Naive thymus-derived CD4-positive, alpha-beta T cell (primary cell): ENCODE data around the gene DYNLRB1. TPM values are rescaled to one million over a fixed set of nuclear protein-coding genes. Genes with fewer than 3 reads are reported as not detected.

Experiments
- ATAC-seq: fragments of 150-1000 bp; cut with Tn5 transposase; 2 replicates; pipeline ENCODE4 v1.10.0; 2021; ENCODE audit warnings: mild to moderate bottlenecking, moderate library complexity
- CTCF ChIA-PET: fragments of 350-600 bp; sonication (Branson Sonifier 250); formaldehyde crosslinking; loops from one replicate; lab custom pipeline; 2021; ENCODE audit warnings: antibody characterized with exemption; lab: Charles Lee
- POLR2A ChIA-PET: fragments of 350-600 bp; sonication (Branson Sonifier 250); formaldehyde crosslinking; loops from one replicate; lab custom pipeline; 2021; ENCODE audit warnings: antibody characterized with exemption, inconsistent platforms; lab: Charles Lee
- DNase-seq, 9 donors: peaks; one replicate each; pipeline versions ENCODE4 v3.0.0 to v3.0.0-alpha.2; 2020 to 2022; ENCODE audit warnings: mixed read lengths in 1 of 9
- H3K27ac ChIP-seq: one replicate; pipeline ENCODE4 v1.7.0; 2013; ENCODE audit warnings: mild to moderate bottlenecking, low read depth, low read length, moderate library complexity
- H3K27me3 ChIP-seq, 2 donors: one replicate each; pipeline ENCODE4 v1.7.0; 2013; ENCODE audit warnings: low read length in 2 of 2, mild to moderate bottlenecking in 2 of 2, moderate library complexity in 2 of 2; ENCODE audit not compliant: control insufficient read depth in 2 of 2, insufficient read depth in 2 of 2
- H3K36me3 ChIP-seq, 3 experiments: 1 replicate in 2 of 3; 2 replicates in 1 of 3; pipeline ENCODE4 v1.7.0; 2013; ENCODE audit warnings: low read length in 3 of 3, mild to moderate bottlenecking in 3 of 3, moderate library complexity in 1 of 3; ENCODE audit not compliant: insufficient read depth in 3 of 3, control insufficient read depth in 2 of 3
- H3K4me1 ChIP-seq, 2 donors: one replicate each; pipeline ENCODE4 v1.7.0; 2013; ENCODE audit warnings: low read length in 2 of 2, mild to moderate bottlenecking in 2 of 2, moderate library complexity in 1 of 2; ENCODE audit not compliant: control insufficient read depth in 2 of 2, insufficient read depth in 2 of 2
- H3K4me3 ChIP-seq: 2 replicates; pipeline ENCODE4 v1.7.0; 2013; ENCODE audit warnings: mild to moderate bottlenecking, low read length
- H3K9me3 ChIP-seq, 3 experiments: 1 replicate in 2 of 3; 2 replicates in 1 of 3; pipeline ENCODE4 v1.7.0; 2013; ENCODE audit warnings: low read length in 3 of 3; ENCODE audit not compliant: control insufficient read depth in 2 of 3
- H3K27ac Mint-ChIP-seq, 9 donors: one replicate each; pipeline ENCODE4 v1.8.0; 2020 to 2022; ENCODE audit warnings: mixed read lengths in 9 of 9, mild to moderate bottlenecking in 8 of 9, moderate library complexity in 5 of 9, inconsistent platforms in 2 of 9
- H3K27me3 Mint-ChIP-seq, 5 donors: one replicate each; pipeline ENCODE4 v1.8.0; 2021 to 2022; ENCODE audit warnings: mixed read lengths in 5 of 5, mild to moderate bottlenecking in 1 of 5
- H3K36me3 Mint-ChIP-seq, 5 donors: one replicate each; pipeline ENCODE4 v1.8.0; 2020 to 2022; ENCODE audit warnings: mixed read lengths in 5 of 5, mild to moderate bottlenecking in 3 of 5, inconsistent platforms in 1 of 5
- H3K4me1 Mint-ChIP-seq, 7 donors: one replicate each; pipeline ENCODE4 v1.8.0; 2020 to 2022; ENCODE audit warnings: mixed read lengths in 7 of 7, mild to moderate bottlenecking in 3 of 7, inconsistent platforms in 1 of 7
- H3K4me3 Mint-ChIP-seq, 10 donors: one replicate each; pipeline ENCODE4 v1.8.0; 2020 to 2022; ENCODE audit warnings: mild to moderate bottlenecking in 10 of 10, mixed read lengths in 10 of 10, moderate library complexity in 6 of 10, inconsistent platforms in 2 of 10
- H3K9me3 Mint-ChIP-seq, 11 donors: one replicate each; pipeline ENCODE4 v1.8.0; 2020 to 2022; ENCODE audit warnings: mixed read lengths in 11 of 11, mild to moderate bottlenecking in 4 of 11, inconsistent platforms in 1 of 11, moderate library complexity in 1 of 11
- intact Hi-C, 2 donors: fragments of 100-400 bp; cut with micrococcal nuclease; formaldehyde crosslinking; loops; one replicate each; pipeline ENCODE4 v1.15.1; 2023
- polyA plus RNA-seq, 2 donors: library from polyadenylated mRNA; unstranded; fragments of 300-500 nt; fragmentation: Illumina TruSeq; gene quantifications; one replicate each; pipeline ENCODE4 v1.2.3, GENCODE V29; 2021
- total RNA-seq, 6 experiments: library from RNA in 5 of 6; stranded (reverse) in 5 of 6; gene quantifications; 1 replicate in 5 of 6; 2 replicates in 1 of 6; pipeline ENCODE4 v1.2.3 and lab custom pipeline; 2021 to 2026

DYNLRB1 gene
- total RNA-seq (10 to 100 TPM; 45.9 to 91.9 (median 60.7) TPM), polyA plus RNA-seq (100 to 1,000 TPM; 246 to 275 TPM), total RNA-seq (lab: John Stamatoyannopoulos, UW) (2.3 reads per million, percentile 11 among the genes with 10 or more reads in this experiment)

DNA sequence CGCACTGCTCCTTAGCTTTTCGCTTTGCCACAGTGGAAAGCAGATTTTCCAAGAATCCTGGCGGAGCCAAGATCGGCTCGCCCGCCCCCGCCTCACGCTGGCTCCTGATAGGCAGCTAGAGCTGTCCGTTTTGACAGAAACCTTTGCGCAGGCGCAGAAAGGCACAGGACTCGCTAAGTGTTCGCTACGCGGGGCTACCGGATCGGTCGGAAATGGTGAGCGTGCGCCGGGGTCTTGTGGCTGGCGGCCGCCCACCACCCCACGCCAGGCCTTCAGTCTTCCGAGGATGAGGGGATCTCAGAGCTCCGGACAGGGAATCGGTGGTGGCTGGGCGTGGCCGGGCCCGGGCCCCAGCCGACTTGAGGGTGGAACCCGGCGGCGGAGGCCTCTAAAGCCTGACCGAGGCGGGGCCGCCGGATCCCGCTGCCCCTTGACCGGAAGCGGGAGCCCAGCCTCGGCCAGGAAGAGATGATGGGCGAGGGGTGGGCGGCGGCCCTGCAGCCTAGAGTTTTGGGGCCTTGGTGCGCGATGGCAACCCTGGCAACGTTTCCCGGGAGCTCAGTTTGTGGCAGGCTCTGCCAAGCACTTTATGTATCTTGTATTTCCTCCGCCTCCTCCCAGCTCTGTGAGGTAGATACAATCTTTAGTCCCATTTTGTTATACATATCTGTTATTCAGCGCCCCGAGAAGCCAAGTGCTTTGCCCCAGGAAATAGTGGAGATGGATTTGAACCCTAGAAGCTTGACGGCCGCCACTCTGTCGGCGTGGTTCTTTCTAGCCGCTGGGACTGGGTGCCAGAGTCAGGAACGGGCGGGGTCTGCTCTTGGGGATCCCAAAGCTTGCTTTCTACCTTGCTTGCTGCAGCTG is at the start of gene DYNLRB1:
Gene DYNLRB1 (plus strand): TSS at position 176 of the 867 bp plus-strand sequence. CDS start 37 bp downstream, at position 213.
- Histone ChIP-seq H3K27ac (peak within 1 kb of the TSS; percentile 86), H3K4me3 (peak within 1 kb of the TSS; percentile 96), H3K36me3 (peaks cover 0 to 15% (median 0%) of the 10 kb centered on the region in 3 experiments), H3K4me1 (peaks cover 8 to 11% of the 10 kb centered on the region in 2 donors), H3K9me3 (no peaks in the 10 kb centered on the region), H3K27me3 (no peaks in the 10 kb centered on the region)
- ChIA-PET CTCF (interaction anchor here (0.7 to 3.1 kb wide), 3 partner anchors 190 to 204 kb away, joined by 3 to 13 read pairs (median 3); no protein-coding TSS in a partner anchor), POLR2A (interaction anchor here (0.6 to 3.0 kb wide), 20 partner anchors 13 to 1437 kb away, joined by 3 to 16 read pairs (median 3); partner anchors contain the start of genes ACSS2, AHCY, EIF2S2 and ITCH)
- intact Hi-C loops, result loop anchor here (1.0 to 5.0 kb wide), 12 partner anchors 22 to 630 kb away; partner anchors contain the start of genes PIGU (in 2 of the 2), ACSS2 (in 1 of the 2), AHCY (in 1 of the 2) and EDEM2 (in 1 of the 2)
- peak within 1 kb of the TSS; percentile 94 to 99 (median 97) for H3K27ac Mint-ChIP-seq
- peak; percentile 88 for ATAC-seq
- H3K36me3 Mint-ChIP-seq, result peaks cover 0 to 5% (median 0%) of the 10 kb centered on the region in 5 donors
- peaks cover 0 to 3% (median 0%) of the 10 kb centered on the region in 11 donors for H3K9me3 Mint-ChIP-seq
- H3K4me3 Mint-ChIP-seq, result peak within 1 kb of the TSS; percentile 97 to 100 (median 99)
- DNase-seq, result peak; percentile 87 to 94 (median 92)
- no peaks in the 10 kb centered on the region for H3K27me3 Mint-ChIP-seq
- H3K4me1 Mint-ChIP-seq, result peaks cover 12 to 59% (median 51%) of the 10 kb centered on the region in 7 donors

DNA sequence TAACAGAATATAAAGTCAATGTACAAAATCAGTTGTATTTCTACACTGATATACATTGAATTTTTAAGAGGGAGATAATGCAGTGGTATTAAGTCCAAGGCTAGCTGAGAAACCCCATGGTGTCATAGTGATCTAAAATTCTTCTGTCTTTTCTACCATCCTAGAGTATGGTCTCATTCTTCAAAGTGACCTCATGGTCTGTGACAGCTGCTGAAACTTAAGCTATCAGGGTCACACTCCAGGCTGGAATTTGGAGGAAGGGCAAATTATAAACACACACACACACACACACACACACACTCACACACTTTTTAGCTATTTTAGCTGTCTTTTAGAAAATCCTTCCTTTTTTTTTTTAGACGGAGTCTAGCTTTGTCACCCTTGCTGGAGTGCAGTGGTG is 47.3 kb upstream of the DYNLRB1 start:
- ChIA-PET CTCF (no interaction called here), POLR2A (interaction anchor here (0.8 kb wide), 1 partner anchor 476 kb away, joined by 4 read pairs; no protein-coding TSS in a partner anchor)

GRCh38 chr20:34472246-34472925 is 43.8 kb upstream of the DYNLRB1 start:
- intact Hi-C loops, result no loop called here
- Histone ChIP-seq H3K27ac (no peak overlapping the region), H3K4me3 (no peak overlapping the region), H3K4me1 (no peaks in the 10 kb centered on the region), H3K27me3 (no peaks in the 10 kb centered on the region), H3K36me3 (peaks cover 3 to 28% (median 14%) of the 10 kb centered on the region in 3 experiments), H3K9me3 (no peaks in the 10 kb centered on the region)
- no peak overlapping the region for H3K4me3 Mint-ChIP-seq
- ChIA-PET POLR2A (no interaction called here), CTCF (interaction anchor here (1.7 kb wide), 1 partner anchor 160 kb away, joined by 8 read pairs; no protein-coding TSS in a partner anchor)
- peak overlapping the region in 1 of 9 donors; percentile 33 for H3K27ac Mint-ChIP-seq
- DNase-seq (no peak), ATAC-seq (no peak)
- H3K27me3 Mint-ChIP-seq, result no peaks in the 10 kb centered on the region
- peaks cover 0 to 9% (median 5%) of the 10 kb centered on the region in 7 donors for H3K4me1 Mint-ChIP-seq
- H3K9me3 Mint-ChIP-seq, result peaks cover 0 to 1% (median 0%) of the 10 kb centered on the region in 11 donors
- H3K36me3 Mint-ChIP-seq, result peaks cover 0 to 44% (median 16%) of the 10 kb centered on the region in 5 donors

More for the DNA sequence above, 47.3 kb upstream of the DYNLRB1 start:
- Mint-ChIP-seq H3K36me3 (peaks cover 0 to 39% (median 24%) of the 10 kb centered on the region in 5 donors), H3K27me3 (no peaks in the 10 kb centered on the region), H3K4me1 (peaks cover 0 to 6% (median 0%) of the 10 kb centered on the region in 7 donors), H3K27ac (peak overlapping the region in 2 of 9 donors; percentile 22 to 26), H3K4me3 (no peak overlapping the region), H3K9me3 (no peaks in the 10 kb centered on the region)
- H3K4me1 ChIP-seq, result no peaks in the 10 kb centered on the region
- ATAC-seq, result no peak
- H3K27ac ChIP-seq, result no peak overlapping the region
- H3K4me3 ChIP-seq, result no peak overlapping the region
- no peaks in the 10 kb centered on the region for H3K9me3 ChIP-seq
- no peak for DNase-seq
- peaks cover 3 to 32% (median 14%) of the 10 kb centered on the region in 3 experiments for H3K36me3 ChIP-seq
- no peaks in the 10 kb centered on the region for H3K27me3 ChIP-seq
- intact Hi-C loops, result no loop called here

GRCh38 chr20:34473262-34473883 is 42.8 kb upstream of the DYNLRB1 start:
- Mint-ChIP-seq H3K27ac (no peak overlapping the region), H3K36me3 (peaks cover 0 to 47% (median 16%) of the 10 kb centered on the region in 5 donors), H3K4me1 (peaks cover 0 to 9% (median 5%) of the 10 kb centered on the region in 7 donors), H3K9me3 (peaks cover 0 to 1% (median 0%) of the 10 kb centered on the region in 11 donors), H3K4me3 (no peak overlapping the region), H3K27me3 (no peaks in the 10 kb centered on the region)
- H3K27ac ChIP-seq, result no peak overlapping the region
- intact Hi-C loops, result loop anchor here (1.0 kb wide), 1 partner anchor 161 kb away; no protein-coding TSS in a partner anchor
- H3K36me3 ChIP-seq, result peaks cover 3 to 35% (median 14%) of the 10 kb centered on the region in 3 experiments
- no peak overlapping the region for H3K4me3 ChIP-seq
- no peaks in the 10 kb centered on the region for H3K9me3 ChIP-seq
- peak in 4 of 9 donors; percentile 8 to 33 (median 12) for DNase-seq
- H3K27me3 ChIP-seq, result no peaks in the 10 kb centered on the region
- no peaks in the 10 kb centered on the region for H3K4me1 ChIP-seq
- POLR2A ChIA-PET, result no interaction called here
- peak; percentile 57 for ATAC-seq
- CTCF ChIA-PET, result interaction anchor here (1.7 kb wide), 1 partner anchor 161 kb away, joined by 8 read pairs; no protein-coding TSS in a partner anchor

DNA sequence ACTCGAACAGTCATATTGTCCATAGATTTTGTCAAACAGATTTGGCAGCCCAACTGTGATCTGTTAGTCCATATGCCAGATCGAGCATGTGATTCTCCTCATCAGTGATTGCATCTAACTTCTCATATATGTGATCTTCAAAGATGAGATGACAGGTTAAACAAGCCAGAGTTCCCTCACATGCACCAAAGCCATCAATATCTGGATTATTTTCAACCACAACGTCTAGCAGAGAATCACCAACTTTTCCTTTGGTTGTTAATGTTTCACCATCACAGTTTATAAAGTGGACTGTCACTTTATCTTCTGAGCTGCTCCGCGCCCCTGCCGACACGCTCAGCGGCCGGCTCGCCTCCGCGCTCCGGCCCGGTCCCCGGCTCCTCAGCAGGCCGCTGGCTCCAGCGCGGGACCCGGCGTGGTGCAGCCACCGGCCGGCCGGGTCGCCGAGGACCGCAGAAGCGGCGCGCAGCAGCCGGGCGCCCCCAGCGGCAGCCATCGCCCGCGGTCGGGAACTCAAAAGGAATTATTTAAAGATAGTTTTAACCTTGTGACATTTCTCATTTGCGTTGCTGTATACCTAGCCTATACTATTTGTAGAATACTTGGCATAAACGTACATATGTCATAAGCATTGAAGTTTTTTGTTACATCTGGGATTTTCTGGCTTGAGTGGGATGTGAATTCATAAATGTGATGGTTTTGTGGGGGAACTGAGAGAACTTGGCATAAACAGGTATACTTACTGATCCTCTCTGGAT is 40.1 kb upstream of the DYNLRB1 start:
- Histone ChIP-seq H3K36me3 (peaks cover 7 to 37% (median 8%) of the 10 kb centered on the region in 3 experiments), H3K4me1 (no peaks in the 10 kb centered on the region), H3K27ac (no peak overlapping the region), H3K9me3 (no peaks in the 10 kb centered on the region), H3K27me3 (no peaks in the 10 kb centered on the region), H3K4me3 (no peak overlapping the region)
- Mint-ChIP-seq H3K27me3 (no peaks in the 10 kb centered on the region), H3K27ac (no peak overlapping the region), H3K4me1 (peaks cover 0 to 12% (median 5%) of the 10 kb centered on the region in 7 donors), H3K4me3 (peak overlapping the region in 1 of 10 donors; percentile 24), H3K36me3 (peaks cover 0 to 53% (median 31%) of the 10 kb centered on the region in 5 donors), H3K9me3 (peaks cover 0 to 3% (median 0%) of the 10 kb centered on the region in 11 donors)
- POLR2A ChIA-PET, result interaction anchor here (1.0 kb wide), 1 partner anchor 38 kb away, joined by 3 read pairs; no protein-coding TSS in a partner anchor
- CTCF ChIA-PET, result interaction anchor here (0.7 to 1.4 kb wide), 2 partner anchors 23 to 163 kb away, joined by 3 to 5 read pairs; no protein-coding TSS in a partner anchor
- intact Hi-C loops, result no loop called here
- ATAC-seq (peak; percentile 80), DNase-seq (peak in 5 of 9 donors; percentile 6 to 32 (median 20))
